VCaP (cell line): ENCODE results near the gene NLRP8.
"Not testable (repeated sequence)": the region's sequence is repeated elsewhere in the genome, so short reads cannot be mapped to it uniquely, and the experiment has no call there.

Experiments
- H3K27ac ChIP-seq: fragments of 450-650 bp; 2 replicates; pipeline ENCODE4 v1.5.1; 2017
- TF ChIP-seq, protein P1 (sequence below): fragments of 450-650 bp; conservative IDR thresholded peaks from 2 replicates; pipeline ENCODE4 v1.5.1; 2017; ENCODE audit warnings: mild to moderate bottlenecking, moderate library complexity

NLRP8 gene

DNA sequence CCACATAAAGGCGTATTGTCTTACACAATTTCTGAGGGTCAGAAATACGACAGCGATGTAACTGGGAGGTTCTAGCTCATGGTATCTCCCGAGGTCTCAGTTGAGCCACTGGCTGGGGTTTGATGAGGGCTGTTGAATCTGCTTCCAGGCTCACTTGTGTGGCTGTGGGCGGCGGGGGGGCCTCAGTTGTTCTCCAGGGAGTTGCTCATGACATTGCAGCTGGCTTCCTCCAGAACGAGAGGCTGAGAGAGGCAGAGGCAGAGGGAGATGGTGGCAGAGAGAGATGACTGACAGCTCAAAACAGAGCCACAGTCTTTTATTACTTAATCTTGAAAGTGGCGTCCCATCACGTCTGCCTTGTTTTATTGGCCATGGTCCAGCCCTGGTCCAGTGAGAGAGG is 32.8 kb downstream of the NLRP8 start:
- TF ChIP-seq, protein P1, sequence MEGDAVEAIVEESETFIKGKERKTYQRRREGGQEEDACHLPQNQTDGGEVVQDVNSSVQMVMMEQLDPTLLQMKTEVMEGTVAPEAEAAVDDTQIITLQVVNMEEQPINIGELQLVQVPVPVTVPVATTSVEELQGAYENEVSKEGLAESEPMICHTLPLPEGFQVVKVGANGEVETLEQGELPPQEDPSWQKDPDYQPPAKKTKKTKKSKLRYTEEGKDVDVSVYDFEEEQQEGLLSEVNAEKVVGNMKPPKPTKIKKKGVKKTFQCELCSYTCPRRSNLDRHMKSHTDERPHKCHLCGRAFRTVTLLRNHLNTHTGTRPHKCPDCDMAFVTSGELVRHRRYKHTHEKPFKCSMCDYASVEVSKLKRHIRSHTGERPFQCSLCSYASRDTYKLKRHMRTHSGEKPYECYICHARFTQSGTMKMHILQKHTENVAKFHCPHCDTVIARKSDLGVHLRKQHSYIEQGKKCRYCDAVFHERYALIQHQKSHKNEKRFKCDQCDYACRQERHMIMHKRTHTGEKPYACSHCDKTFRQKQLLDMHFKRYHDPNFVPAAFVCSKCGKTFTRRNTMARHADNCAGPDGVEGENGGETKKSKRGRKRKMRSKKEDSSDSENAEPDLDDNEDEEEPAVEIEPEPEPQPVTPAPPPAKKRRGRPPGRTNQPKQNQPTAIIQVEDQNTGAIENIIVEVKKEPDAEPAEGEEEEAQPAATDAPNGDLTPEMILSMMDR: no peak
- H3K27ac ChIP-seq: no peak overlapping the region

DNA sequence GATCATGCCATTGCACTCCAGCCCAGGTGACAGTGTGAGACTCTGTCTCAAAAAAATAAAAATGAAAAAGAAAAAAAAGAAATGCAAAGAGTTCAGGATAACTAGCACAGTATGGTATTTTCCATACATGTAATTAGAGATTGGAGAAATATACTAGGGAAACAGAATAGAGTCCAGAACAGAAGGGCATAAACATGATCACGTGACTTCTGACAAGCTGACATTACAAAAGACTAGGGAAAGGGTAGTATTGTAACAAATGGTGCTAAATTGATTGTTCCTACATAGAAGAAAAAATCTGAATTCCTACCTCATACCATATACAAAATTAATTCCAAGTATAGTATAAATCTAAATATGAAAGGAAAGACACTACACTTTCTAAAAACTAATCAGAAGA is 37.6 kb downstream of the NLRP8 start:
- H3K27ac ChIP-seq: no peak overlapping the region
- TF ChIP-seq, protein P1: no peak

DNA sequence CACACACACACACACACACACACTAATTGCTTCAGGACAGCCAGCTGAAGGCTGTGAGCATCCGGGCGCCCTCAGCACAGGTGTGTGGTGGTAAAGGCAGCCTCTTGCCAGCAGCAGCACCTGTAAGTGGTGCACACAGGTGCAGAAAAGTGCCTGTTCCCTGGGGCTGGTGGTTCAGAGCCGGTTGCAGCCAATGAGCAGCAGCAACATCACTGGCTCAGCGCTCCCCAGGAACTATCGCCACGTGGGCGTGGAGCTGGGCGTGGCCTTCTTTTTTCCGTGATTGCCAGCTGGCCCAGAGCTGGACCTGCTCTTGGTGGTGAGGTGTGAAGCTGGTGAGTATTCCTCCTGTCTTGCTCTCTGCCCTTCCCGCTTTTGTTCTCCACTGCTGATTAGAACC is 38.9 kb downstream of the NLRP8 start, which contains the start of gene NLRP5:
Gene NLRP5, plus strand, starts transcription at position 289 of the 400 bp plus-strand sequence.
- H3K27ac ChIP-seq: no peak within 1 kb of the TSS
- TF ChIP-seq, protein P1: no peak

DNA sequence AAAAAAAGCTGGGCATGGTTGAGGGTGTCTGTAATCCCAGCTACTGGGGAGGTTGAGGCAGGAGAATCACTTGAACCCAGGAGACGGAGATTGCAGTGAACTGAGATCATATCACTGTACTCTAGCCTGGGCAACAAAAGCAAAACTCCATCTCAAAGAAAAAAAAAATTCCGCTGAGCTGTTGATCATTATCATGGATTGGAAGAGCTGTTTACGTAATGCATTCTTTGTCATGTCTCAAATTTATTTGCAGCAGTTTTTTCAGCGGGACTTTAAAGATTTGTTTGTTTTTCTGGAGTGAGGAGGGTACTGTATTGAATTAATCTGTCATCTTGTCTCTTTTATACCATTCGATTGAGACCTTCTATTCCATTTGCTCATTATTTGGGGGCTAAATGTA is 43.2 kb downstream of the NLRP8 start:
- TF ChIP-seq, protein P1: no peak
- H3K27ac ChIP-seq: no peak overlapping the region

DNA sequence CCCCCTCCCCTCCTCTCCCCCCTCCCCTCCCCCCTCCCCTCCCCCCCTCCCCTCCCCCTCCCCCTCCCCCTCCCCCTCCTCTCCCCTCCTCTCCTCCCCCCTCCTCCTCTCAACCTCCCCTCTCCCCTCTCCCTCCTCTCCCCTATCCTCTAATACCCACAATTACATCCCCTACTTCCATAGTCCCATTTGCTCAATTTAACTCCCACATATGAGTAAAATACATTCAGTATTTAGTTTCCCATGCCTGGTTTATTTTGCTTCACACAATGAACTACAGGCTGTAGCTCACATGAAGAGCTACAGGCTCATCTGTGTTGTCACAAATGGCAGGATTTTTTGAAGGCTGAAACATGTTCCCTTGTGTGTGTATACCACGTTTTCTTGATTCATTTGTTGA is 45.9 kb downstream of the NLRP8 start:
- H3K27ac ChIP-seq: no peak overlapping the region
- TF ChIP-seq, protein P1: no peak

DNA sequence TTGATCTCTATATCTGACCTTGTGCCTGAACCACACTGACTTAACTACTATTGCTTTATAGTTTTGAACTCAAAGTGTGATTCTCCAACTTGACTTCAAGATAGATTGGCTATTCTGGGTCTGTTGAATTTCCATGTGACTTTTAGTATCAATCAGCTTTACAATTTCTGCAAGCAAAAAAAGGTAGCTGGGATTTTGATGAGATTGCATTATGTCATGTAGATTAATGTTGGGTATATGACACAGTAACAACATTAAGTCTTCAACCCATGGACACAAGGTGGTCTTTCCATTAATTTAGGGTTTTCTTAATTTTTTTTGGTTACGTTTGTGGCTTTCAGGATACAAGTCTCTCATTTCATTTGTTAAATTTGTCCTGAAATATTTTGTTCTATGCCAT is 67.1 kb downstream of the NLRP8 start:
- TF ChIP-seq, protein P1: no peak
- H3K27ac ChIP-seq: no peak overlapping the region

DNA sequence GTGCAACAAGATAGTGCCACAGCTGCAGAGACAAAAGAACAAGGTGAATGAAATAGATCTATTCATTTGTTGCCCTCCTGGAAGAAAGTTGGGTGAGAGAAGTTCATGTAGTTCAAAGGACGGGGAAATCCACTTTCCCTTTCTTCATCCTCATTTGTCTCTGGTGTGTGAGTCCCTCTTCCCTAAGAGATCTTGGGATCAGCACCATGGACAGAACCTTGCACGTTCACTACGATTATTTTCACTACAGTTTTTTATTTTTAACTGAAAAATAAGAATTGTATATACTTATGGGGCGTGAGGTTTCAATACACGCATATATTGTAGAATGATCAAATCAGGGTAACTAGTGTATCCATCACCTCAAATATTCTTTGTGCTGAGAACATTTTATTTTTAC is 68.1 kb downstream of the NLRP8 start:
- TF ChIP-seq, protein P1: no peak
- no peak overlapping the region for H3K27ac ChIP-seq

DNA sequence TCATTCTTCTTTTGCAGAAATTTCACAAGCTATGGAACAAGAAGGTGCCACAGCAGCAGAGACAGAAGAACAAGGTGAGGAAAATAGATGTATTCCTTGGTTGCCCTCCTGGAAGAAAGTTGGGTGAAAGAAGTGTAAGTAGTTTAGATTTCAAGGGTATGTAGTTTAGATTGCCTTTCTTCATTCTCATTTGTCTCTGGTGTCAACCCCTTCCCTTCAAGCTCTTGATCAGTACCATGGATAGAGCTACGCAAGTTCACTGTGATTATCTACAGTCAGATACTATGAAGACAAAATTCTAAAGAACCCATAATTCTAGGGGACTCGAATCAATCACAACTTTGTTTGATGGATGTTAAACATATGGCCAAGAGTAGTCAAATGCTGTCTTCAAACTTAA is 71.7 kb downstream of the NLRP8 start:
- H3K27ac ChIP-seq: not testable (repeated sequence)

DNA sequence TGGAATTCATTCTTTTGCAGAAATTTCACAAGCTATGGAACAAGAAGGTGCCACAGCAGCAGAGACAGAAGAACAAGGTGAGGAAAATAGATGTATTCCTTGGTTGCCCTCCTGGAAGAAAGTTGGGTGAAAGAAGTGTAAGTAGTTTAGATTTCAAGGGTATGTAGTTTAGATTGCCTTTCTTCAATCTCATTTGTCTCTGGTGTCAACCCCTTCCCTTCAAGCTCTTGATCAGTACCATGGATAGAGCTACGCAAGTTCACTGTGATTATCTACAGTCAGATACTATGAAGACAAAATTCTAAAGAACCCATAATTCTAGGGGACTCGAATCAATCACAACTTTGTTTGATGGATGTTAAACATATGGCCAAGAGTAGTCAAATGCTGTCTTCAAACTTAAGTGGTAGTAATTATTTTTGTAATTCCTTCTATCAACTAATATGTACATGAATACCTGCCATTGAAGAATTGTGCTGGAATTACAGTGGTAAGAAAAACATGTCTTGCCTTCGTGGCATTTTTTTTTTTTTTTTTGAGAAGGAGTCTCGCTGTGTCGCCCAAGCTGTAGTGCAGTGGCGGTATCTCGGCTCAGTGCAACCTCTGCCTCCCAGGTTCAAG is 72.8 kb downstream of the NLRP8 start:
- not testable (repeated sequence) for H3K27ac ChIP-seq
